ENCODE results near the gene STRN4. TPM values are rescaled to one million over a fixed set of nuclear protein-coding genes. Genes with fewer than 3 reads are reported as not detected.
"Not testable (repeated sequence)": the region's sequence is repeated elsewhere in the genome, so short reads cannot be mapped to it uniquely, and the experiment has no call there.

The STRN4 gene
- total RNA-seq, 1 donor from 2014 or later = 115 TPM

GRCh38 chr19:46785054-46785979 is 39.1 kb upstream of the STRN4 start:
- no peaks in the 10 kb centered on the region for H3K9me3 Mint-ChIP-seq (ENCODE audit: low read depth)
- H3K36me3 Mint-ChIP-seq (ENCODE audit: insufficient read depth) = peaks cover 1% of the 10 kb centered on the region
- H3K4me1 Mint-ChIP-seq (ENCODE audit: low read depth) = peaks cover 7% of the 10 kb centered on the region
- no peak for TF ChIP-seq CTCF (IDR thresholded peaks at IDR 0.05; ENCODE audit: unreplicated experiment)
- peak overlapping the region; percentile 77 for H3K4me3 Mint-ChIP-seq (ENCODE audit: low read depth)
- H3K27me3 Mint-ChIP-seq = peaks cover 31% of the 10 kb centered on the region
- no peak for DNase-seq (ENCODE audit: low spot score, unreplicated experiment)
- H3K27ac Mint-ChIP-seq = peak overlapping the region; percentile 89

GRCh38 chr19:46784262-46785053 is 38.2 kb upstream of the STRN4 start:
- no peak for DNase-seq (ENCODE audit: low spot score, unreplicated experiment)
- no peaks in the 10 kb centered on the region for H3K9me3 Mint-ChIP-seq (ENCODE audit: low read depth)
- peaks cover 1% of the 10 kb centered on the region for H3K36me3 Mint-ChIP-seq (ENCODE audit: insufficient read depth)
- peaks cover 7% of the 10 kb centered on the region for H3K4me1 Mint-ChIP-seq (ENCODE audit: low read depth)
- H3K4me3 Mint-ChIP-seq (ENCODE audit: low read depth) = peak overlapping the region; percentile 57
- TF ChIP-seq CTCF (IDR thresholded peaks at IDR 0.05; ENCODE audit: unreplicated experiment) = peak; percentile 34
- H3K27me3 Mint-ChIP-seq = peaks cover 27% of the 10 kb centered on the region
- peak overlapping the region; percentile 89 for H3K27ac Mint-ChIP-seq

GRCh38 chr19:46783670-46784069 is 37.4 kb upstream of the STRN4 start:
- H3K27ac Mint-ChIP-seq = no peak overlapping the region
- peaks cover 1% of the 10 kb centered on the region for H3K36me3 Mint-ChIP-seq (ENCODE audit: insufficient read depth)
- peaks cover 19% of the 10 kb centered on the region for H3K27me3 Mint-ChIP-seq
- H3K4me1 Mint-ChIP-seq (ENCODE audit: low read depth) = peaks cover 7% of the 10 kb centered on the region
- no peak for DNase-seq (ENCODE audit: low spot score, unreplicated experiment)
- H3K4me3 Mint-ChIP-seq (ENCODE audit: low read depth) = no peak overlapping the region
- H3K9me3 Mint-ChIP-seq (ENCODE audit: low read depth) = no peaks in the 10 kb centered on the region
- TF ChIP-seq CTCF (IDR thresholded peaks at IDR 0.05; ENCODE audit: unreplicated experiment) = no peak

- no peak overlapping the region for H3K27ac Mint-ChIP-seq
- H3K36me3 Mint-ChIP-seq (ENCODE audit: insufficient read depth) = peaks cover 4% of the 10 kb centered on the region
- no peak for TF ChIP-seq CTCF (IDR thresholded peaks at IDR 0.05; ENCODE audit: unreplicated experiment)
Measured at GRCh38 chr19:46782355-46783019, 36.2 kb upstream of the STRN4 start.

GRCh38 chr19:46777956-46778645 is 31.9 kb upstream of the STRN4 start:
- H3K27ac Mint-ChIP-seq = not testable (repeated sequence)

More at GRCh38 chr19:46782355-46783019, 36.2 kb upstream of the STRN4 start:
- no peak overlapping the region for H3K4me3 Mint-ChIP-seq (ENCODE audit: low read depth)
- peaks cover 7% of the 10 kb centered on the region for H3K4me1 Mint-ChIP-seq (ENCODE audit: low read depth)
- DNase-seq (ENCODE audit: low spot score, unreplicated experiment) = no peak
- peaks cover 12% of the 10 kb centered on the region for H3K27me3 Mint-ChIP-seq
- no peaks in the 10 kb centered on the region for H3K9me3 Mint-ChIP-seq (ENCODE audit: low read depth)

More at GRCh38 chr19:46777956-46778645, 31.9 kb upstream of the STRN4 start:
- H3K4me3 Mint-ChIP-seq (ENCODE audit: low read depth); DNase-seq (ENCODE audit: low spot score, unreplicated experiment); H3K4me1 Mint-ChIP-seq (ENCODE audit: low read depth); H3K27me3 Mint-ChIP-seq; H3K9me3 Mint-ChIP-seq (ENCODE audit: low read depth): not testable (repeated sequence)
- peaks cover 12% of the 10 kb centered on the region for H3K36me3 Mint-ChIP-seq (ENCODE audit: insufficient read depth)
